ENCODE data around the gene RUNX1.

GRCh38 chr21:35077975-35078374 lies 28.9 kb upstream of the RUNX1 start:
- TF ChIP-seq, protein P1, sequence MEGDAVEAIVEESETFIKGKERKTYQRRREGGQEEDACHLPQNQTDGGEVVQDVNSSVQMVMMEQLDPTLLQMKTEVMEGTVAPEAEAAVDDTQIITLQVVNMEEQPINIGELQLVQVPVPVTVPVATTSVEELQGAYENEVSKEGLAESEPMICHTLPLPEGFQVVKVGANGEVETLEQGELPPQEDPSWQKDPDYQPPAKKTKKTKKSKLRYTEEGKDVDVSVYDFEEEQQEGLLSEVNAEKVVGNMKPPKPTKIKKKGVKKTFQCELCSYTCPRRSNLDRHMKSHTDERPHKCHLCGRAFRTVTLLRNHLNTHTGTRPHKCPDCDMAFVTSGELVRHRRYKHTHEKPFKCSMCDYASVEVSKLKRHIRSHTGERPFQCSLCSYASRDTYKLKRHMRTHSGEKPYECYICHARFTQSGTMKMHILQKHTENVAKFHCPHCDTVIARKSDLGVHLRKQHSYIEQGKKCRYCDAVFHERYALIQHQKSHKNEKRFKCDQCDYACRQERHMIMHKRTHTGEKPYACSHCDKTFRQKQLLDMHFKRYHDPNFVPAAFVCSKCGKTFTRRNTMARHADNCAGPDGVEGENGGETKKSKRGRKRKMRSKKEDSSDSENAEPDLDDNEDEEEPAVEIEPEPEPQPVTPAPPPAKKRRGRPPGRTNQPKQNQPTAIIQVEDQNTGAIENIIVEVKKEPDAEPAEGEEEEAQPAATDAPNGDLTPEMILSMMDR (conservative IDR thresholded peaks at IDR 0.05; ENCODE audit: low read depth, low read length): no peak
- TF ChIP-seq EZH2 (IDR thresholded peaks at IDR 0.05; ENCODE audit: low read length, unreplicated experiment): no peak
- no peak for TF ChIP-seq EZH2phosphoT487 (IDR thresholded peaks at IDR 0.05; ENCODE audit: borderline replicate concordance, low read length)
